GM12874 (cell line): ENCODE measurements around the gene TENT4B.
A peak's percentile ranks its signal among the peaks of the same experiment; 100 is the strongest.

Experiments
- TF ChIP-seq, protein P1 (sequence below): IDR thresholded peaks from 2 replicates; pipeline ENCODE4 v1.5.1; 2011; ENCODE audit warnings: low read depth, mild to moderate bottlenecking, control low read depth, low read length, moderate library complexity; ENCODE audit not compliant: insufficient read depth

Gene TENT4B

DNA sequence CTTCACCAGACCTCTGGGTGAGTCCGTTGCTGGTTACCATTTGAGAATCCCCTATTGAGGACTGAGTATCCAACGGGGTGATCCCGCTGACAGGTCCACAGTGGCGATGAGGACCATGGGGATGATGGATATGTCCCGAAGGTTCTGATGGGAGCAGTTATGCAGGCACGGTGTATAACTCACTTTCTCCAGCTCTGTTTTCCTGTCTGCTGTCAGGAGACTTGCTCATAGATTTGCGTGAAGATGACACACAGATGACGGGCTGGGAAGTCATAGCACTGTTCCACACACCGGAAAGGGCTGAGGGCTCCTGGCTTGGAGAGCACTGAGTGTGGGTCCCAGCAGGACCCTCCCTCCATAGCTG is 91.0 kb downstream of the TENT4B start:
- TF ChIP-seq, protein P1, sequence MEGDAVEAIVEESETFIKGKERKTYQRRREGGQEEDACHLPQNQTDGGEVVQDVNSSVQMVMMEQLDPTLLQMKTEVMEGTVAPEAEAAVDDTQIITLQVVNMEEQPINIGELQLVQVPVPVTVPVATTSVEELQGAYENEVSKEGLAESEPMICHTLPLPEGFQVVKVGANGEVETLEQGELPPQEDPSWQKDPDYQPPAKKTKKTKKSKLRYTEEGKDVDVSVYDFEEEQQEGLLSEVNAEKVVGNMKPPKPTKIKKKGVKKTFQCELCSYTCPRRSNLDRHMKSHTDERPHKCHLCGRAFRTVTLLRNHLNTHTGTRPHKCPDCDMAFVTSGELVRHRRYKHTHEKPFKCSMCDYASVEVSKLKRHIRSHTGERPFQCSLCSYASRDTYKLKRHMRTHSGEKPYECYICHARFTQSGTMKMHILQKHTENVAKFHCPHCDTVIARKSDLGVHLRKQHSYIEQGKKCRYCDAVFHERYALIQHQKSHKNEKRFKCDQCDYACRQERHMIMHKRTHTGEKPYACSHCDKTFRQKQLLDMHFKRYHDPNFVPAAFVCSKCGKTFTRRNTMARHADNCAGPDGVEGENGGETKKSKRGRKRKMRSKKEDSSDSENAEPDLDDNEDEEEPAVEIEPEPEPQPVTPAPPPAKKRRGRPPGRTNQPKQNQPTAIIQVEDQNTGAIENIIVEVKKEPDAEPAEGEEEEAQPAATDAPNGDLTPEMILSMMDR = no peak

DNA sequence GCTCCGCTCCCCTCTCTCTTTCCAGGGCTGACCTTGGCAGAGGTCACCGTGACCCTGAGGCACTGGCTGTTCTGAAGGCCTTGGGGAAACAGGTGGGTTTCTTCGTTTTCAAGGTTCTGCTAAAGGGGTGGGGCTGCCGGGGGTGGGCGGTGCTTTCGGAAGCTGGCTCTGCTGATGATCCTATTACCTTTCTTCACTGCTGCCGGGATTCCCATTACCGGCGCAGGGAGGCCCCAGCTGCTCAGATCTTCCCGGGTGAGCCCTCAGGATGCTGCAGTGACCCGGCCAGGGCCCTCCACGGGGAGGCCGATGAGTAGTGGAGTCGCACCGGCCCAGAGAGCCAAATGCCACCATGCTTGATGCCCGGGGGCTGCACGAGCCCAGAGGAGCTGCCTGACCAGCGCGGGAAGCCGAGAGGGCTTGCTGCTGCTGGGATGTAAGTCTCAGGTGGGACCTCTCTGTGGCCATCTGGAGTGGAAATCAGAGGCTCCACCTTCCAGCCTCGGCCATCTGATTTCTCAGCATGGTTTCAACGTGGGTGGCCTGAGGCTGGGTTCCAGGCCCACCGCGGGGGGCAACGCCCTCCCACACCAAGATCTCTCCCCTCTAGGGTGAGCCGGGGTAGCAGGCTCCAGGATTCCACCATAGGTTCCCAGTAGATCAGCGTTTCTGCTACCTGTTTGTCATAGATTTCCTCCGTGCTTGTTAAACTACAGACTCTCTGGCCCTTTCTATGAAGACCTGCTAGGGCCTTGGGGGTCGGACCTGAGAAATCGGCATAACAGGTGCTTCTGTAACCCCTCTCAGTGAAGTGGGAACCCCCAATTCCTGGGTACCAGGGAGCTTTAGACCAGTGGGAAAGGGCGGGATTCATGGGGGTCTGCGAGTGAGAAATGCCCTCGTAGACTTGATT is 91.7 kb downstream of the TENT4B start:
- TF ChIP-seq, protein P1 = no peak

DNA sequence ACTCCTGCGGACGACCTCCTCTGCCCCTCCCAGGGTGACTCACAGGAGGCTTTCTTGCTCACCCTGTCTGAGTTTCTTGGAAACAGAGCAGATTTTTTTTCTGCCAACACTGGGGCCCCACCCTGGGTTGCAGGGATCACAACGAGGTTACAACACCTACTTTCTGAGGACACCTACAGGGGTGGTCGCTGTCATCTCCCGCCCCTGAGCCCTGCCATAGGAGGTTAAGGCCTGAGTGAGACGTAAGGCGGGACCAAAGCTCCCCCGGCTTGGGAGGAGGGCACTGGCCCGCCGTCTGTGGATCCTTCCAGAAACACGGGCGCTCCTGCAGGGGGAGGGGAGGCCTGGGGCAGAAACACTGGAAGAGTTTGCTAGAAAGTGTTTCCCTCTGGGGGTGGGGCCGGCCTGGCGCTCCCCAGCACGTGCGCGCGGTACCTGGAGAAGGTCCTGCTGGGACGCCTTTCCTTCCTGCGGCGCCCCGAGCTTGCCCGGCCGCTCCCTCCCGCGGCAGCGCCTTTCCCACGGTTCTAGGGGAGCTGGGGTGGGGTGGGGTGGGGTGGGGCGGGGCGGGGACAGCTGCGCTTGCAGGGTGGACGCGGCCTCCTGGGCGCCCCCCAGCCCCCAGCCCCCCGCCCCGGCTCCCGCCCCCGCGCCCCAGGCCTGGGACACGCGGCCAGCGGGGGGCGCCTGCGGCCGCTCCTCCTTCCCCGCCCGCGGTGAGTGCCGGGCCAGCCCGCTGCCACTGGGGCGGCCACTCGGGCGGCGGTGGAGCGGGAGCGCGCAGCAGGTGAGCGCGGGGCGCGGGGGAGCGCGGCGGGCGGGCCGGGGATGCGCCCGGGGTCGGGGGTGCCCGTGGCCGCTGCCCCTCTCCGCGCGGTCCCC is 92.6 kb downstream of the TENT4B start:
- TF ChIP-seq, protein P1 = peak; percentile 48

DNA sequence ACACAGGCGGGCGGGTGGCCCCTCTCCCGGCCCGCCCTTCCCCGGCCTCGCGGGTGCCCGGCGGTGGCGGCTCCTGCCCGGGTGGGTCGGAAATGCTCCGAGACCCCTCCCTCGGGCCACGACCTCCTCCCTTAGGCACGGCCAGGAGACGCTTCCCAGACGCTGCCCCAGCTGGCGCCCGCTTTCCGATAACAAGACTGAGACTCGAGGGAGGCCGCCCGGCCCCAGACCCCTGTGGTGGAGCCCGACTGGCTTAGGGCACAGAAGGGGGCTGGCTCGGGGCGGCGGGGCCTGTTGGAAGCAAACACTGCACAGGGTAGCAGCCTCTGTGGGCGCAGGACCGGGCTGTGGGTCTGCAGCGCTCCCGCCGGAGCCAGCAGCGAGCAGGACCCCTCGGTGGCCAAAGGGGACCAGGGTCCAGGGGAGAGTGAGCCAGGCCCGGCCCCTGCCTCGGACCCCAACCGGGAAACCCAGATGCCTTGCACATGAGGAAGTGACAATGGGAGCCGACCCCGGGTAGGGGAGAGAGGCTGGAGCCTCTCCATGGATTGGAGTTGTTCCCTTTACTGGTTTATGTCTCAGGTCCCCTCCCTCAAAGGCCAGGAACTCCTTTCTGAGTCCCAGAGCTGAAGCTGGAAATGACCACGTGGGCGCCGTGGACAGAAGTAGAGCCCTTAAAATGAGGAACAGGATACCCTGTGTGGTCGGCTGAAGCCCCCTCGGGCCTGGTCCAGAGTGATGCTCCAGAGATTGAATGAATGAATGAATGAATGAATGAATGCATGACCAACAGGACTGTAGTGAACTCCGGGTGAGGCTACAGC is 93.4 kb downstream of the TENT4B start:
- TF ChIP-seq, protein P1 = no peak

DNA sequence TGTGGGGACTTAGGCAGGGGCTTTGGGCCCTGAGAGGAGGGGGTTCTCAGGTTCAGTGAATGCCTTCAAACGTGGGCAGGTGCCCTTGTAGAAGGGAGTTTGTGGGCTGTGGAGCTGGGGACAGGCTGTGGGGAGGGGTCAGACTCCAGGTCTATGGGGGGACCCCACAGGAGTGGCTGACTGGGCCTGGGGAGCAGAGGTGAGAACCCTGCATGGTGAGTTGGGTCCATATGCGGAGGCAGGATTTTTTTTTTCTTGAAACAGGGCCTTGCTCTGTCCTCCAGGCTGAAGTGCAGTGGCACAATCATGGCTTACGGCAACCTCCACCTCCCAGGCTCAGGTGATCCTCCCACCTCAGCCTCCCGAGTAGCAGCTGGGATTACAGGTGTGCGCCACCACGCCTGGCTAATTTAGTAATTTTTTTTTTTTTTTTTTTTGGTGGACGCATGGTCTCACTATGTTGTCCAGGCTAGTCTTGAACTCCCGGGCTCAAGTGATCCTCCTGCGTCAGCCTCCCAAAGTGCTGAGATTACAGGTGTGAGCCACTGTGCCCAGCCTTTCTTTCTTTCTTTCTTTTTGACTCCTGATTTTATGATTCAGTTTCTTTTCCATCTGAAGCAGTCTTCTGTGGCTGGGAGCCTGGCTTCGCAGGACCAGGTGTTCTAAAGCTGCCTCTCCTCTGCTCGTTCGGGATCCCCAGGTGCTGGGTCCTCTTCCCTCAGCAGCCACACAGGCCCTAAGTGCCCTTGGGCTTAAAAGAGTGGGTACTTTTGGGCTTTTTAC is 94.2 kb downstream of the TENT4B start:
- TF ChIP-seq, protein P1 = no peak

DNA sequence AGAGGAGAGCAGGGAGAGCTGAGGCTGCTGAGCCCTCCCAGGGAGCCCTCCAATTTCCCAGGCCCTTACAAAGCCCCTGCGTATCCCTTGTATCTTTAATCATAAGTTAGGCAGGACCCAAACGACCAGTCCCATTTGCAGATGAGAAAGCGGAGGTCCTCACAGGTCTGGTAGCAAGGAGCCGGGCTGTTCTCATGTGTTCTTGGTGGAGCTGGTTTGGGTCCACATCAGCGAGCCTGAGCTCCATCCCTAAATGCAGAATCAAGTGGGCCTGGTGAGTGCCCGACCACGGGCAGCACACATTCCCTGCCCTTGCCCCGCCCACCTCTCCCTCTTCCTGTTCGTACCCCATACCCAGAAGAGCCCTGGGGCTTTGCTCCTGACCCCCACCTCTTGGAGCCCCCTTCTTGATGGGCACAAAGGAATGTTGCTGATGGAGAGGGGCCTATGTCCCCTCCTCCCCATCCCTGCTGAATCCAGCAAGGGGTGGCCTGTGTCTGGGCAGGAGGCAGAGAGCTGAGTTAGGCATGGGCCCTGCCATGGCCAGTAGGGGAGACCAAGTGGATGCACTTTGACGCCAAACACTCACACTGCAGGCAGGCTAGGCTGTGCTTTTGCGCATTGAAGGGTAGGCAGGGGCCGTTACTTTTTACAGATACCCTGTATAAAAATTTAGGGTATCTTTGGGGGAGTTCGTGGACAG is 95.0 kb downstream of the TENT4B start:
- TF ChIP-seq, protein P1 = no peak
